ENCODE measurements around the gene PTTG1IP2.

DNA sequence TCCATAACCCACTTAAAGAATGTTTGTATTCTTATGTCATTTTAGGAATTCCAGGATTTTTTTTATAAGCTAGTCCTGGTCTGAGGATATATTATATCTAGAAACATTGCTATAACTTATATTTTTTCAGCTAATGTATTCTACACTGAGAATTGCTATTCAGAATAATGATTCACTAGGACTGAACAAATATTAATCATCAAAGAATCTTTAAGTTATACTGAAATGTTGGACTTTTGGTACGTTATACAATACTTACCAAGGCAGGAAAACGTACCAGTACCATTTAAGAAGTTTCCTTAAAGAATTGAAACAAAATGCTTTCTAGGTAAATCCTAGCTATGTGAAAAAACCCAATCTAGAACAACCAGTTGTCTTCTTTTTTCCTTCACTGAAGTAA, 18.4 kb downstream of the PTTG1IP2 start:
- TF ChIP-seq, protein P1, sequence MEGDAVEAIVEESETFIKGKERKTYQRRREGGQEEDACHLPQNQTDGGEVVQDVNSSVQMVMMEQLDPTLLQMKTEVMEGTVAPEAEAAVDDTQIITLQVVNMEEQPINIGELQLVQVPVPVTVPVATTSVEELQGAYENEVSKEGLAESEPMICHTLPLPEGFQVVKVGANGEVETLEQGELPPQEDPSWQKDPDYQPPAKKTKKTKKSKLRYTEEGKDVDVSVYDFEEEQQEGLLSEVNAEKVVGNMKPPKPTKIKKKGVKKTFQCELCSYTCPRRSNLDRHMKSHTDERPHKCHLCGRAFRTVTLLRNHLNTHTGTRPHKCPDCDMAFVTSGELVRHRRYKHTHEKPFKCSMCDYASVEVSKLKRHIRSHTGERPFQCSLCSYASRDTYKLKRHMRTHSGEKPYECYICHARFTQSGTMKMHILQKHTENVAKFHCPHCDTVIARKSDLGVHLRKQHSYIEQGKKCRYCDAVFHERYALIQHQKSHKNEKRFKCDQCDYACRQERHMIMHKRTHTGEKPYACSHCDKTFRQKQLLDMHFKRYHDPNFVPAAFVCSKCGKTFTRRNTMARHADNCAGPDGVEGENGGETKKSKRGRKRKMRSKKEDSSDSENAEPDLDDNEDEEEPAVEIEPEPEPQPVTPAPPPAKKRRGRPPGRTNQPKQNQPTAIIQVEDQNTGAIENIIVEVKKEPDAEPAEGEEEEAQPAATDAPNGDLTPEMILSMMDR (conservative IDR thresholded peaks at IDR 0.05; ENCODE audit: low read length) = no peak
- no peak for TF ChIP-seq EZH2phosphoT487 (IDR thresholded peaks at IDR 0.05; ENCODE audit: borderline replicate concordance, low read depth, low read length)
